Ascending aorta (tissue), 2 donors: Measurements from ENCODE around the gene TMC3. TPM values are rescaled to one million over a fixed set of nuclear protein-coding genes. Genes with fewer than 3 reads are reported as not detected.

Source experiments
- DNase-seq, 2 donors: peaks; one replicate each; pipeline ENCODE4 v3.0.0-alpha.2; 2019; ENCODE audit warnings: low spot score in 2 of 2
- H3K27ac ChIP-seq, 2 donors: fragments of 200-600 bp; sonication (generic); one replicate each; pipeline ENCODE4 v1.5.1; 2016 to 2017; ENCODE audit warnings: mild to moderate bottlenecking in 1 of 2
- H3K27me3 ChIP-seq: fragments of 200-600 bp; sonication (generic); one replicate; pipeline ENCODE4 v1.5.1; 2017
- H3K36me3 ChIP-seq, 2 donors: fragments of 200-600 bp; sonication (generic); one replicate each; pipeline ENCODE4 v1.5.1; 2016
- H3K4me1 ChIP-seq, 2 donors: fragments of 200-600 bp; sonication (generic); one replicate each; pipeline ENCODE4 v1.5.1; 2016 to 2017; ENCODE audit warnings: mild to moderate bottlenecking in 1 of 2
- H3K4me3 ChIP-seq, 2 donors: fragments of 200-600 bp; sonication (generic); one replicate each; pipeline ENCODE4 v1.5.1; 2016 to 2017; ENCODE audit warnings: mild to moderate bottlenecking in 1 of 2
- H3K9me3 ChIP-seq, 2 donors: fragments of 200-600 bp; sonication (generic); one replicate each; pipeline ENCODE4 v1.5.1; 2016
- CTCF ChIP-seq, 3 experiments: fragments of 200-600 bp in 2 of 3; fragments of 450-650 bp in 1 of 3; sonication (generic) in 2 of 3; IDR thresholded peaks; one replicate each; pipeline ENCODE4 v1.5.1; 2016 to 2019; ENCODE audit warnings: antibody characterized with exemption in 3 of 3, mild to moderate bottlenecking in 1 of 3, moderate library complexity in 1 of 3
- intact Hi-C: fragments of 100-400 bp; cut with DNase I; formaldehyde crosslinking; loops from one replicate; pipeline ENCODE4 v1.15.1; 2023
- total RNA-seq: library from RNA; depleted of rRNA; stranded (reverse); fragments of >200 nt; gene quantifications from one replicate; pipeline ENCODE4 v1.1.0, GENCODE V29; 2016

The TMC3 gene
- total RNA-seq, 1 donor from 2014 or later = not detected

DNA sequence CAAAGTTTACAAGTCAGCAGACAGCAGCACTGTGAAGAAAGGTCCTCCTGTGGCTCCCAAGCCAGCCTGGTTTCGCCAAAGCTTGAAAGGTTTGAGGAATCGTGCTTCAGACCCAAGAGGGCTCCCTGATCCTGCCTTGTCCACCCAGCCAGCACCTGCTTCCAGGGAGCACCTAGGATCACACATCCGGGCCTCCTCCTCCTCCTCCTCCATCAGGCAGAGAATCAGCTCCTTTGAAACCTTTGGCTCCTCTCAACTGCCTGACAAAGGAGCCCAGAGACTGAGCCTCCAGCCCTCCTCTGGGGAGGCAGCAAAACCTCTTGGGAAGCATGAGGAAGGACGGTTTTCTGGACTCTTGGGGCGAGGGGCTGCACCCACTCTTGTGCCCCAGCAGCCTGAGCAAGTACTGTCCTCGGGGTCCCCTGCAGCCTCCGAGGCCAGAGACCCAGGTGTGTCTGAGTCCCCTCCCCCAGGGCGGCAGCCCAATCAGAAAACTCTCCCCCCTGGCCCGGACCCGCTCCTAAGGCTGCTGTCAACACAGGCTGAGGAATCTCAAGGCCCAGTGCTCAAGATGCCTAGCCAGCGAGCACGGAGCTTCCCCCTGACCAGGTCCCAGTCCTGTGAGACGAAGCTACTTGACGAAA lies 74.3 kb downstream of the TMC3 start:
- no peaks in the 10 kb centered on the region for H3K36me3 ChIP-seq
- H3K9me3 ChIP-seq = no peaks in the 10 kb centered on the region
- H3K27me3 ChIP-seq = no peaks in the 10 kb centered on the region
- H3K27ac ChIP-seq = peak overlapping the region in 1 of 2 donors; percentile 31
- peak overlapping the region in 1 of 2 donors; percentile 32 for H3K4me3 ChIP-seq
- DNase-seq = peak in 1 of 2 donors; percentile 56
- TF ChIP-seq CTCF (IDR thresholded peaks at IDR 0.05) = no peak
- intact Hi-C loops = no loop called here
- H3K4me1 ChIP-seq = peaks cover 0 to 4% of the 10 kb centered on the region in 2 donors

DNA sequence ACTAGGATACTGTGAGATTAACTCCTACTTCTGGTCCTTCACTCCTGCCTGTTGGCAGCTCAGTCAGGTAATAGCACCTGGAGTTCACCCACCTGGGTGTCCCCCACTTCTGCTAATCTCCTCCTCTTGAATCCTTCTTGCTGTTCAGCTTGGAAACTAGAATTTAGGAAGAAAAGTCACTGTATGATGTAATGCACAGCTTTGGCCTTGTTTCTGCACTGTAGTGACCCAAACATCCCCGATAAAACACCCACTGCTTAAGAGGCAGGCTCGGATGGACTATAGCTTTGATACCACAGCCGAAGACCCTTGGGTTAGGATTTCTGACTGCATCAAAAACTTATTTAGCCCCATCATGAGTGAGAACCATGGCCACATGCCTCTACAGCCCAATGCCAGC lies 74.9 kb downstream of the TMC3 start:
- no peak for TF ChIP-seq CTCF (IDR thresholded peaks at IDR 0.05)
- intact Hi-C loops = no loop called here
- Histone ChIP-seq H3K9me3 (no peaks in the 10 kb centered on the region), H3K4me3 (peak overlapping the region in 1 of 2 donors; percentile 41), H3K36me3 (no peaks in the 10 kb centered on the region), H3K27ac (no peak overlapping the region), H3K4me1 (peaks cover 0 to 4% of the 10 kb centered on the region in 2 donors), H3K27me3 (no peaks in the 10 kb centered on the region)
- DNase-seq = peak in 1 of 2 donors; percentile 37

DNA sequence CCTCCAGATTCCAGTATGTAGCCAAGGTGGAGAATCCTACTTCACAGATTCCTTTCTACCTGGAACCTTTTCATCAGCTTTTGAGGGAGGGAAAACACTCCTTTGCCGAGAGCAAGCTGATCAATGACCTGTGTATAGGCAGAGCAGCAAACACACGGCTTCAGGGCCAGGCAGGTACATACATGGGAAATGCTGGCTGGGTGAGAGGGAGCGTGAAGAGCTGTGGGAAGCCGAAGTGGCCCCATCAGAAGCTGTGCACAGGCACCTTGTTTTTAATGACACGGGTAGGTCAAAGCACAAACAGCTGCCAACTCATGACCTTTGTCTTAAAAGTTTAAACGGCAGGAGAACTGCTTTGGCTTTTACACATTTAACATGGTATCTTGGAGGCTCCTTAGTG lies 75.4 kb downstream of the TMC3 start:
- Histone ChIP-seq H3K9me3 (no peaks in the 10 kb centered on the region), H3K36me3 (no peaks in the 10 kb centered on the region), H3K4me1 (peaks cover 0 to 4% of the 10 kb centered on the region in 2 donors), H3K4me3 (peak overlapping the region in 1 of 2 donors; percentile 41), H3K27ac (peak overlapping the region in 1 of 2 donors; percentile 54), H3K27me3 (no peaks in the 10 kb centered on the region)
- no peak for TF ChIP-seq CTCF (IDR thresholded peaks at IDR 0.05)
- intact Hi-C loops = no loop called here
- peak in 1 of 2 donors; percentile 59 for DNase-seq

DNA sequence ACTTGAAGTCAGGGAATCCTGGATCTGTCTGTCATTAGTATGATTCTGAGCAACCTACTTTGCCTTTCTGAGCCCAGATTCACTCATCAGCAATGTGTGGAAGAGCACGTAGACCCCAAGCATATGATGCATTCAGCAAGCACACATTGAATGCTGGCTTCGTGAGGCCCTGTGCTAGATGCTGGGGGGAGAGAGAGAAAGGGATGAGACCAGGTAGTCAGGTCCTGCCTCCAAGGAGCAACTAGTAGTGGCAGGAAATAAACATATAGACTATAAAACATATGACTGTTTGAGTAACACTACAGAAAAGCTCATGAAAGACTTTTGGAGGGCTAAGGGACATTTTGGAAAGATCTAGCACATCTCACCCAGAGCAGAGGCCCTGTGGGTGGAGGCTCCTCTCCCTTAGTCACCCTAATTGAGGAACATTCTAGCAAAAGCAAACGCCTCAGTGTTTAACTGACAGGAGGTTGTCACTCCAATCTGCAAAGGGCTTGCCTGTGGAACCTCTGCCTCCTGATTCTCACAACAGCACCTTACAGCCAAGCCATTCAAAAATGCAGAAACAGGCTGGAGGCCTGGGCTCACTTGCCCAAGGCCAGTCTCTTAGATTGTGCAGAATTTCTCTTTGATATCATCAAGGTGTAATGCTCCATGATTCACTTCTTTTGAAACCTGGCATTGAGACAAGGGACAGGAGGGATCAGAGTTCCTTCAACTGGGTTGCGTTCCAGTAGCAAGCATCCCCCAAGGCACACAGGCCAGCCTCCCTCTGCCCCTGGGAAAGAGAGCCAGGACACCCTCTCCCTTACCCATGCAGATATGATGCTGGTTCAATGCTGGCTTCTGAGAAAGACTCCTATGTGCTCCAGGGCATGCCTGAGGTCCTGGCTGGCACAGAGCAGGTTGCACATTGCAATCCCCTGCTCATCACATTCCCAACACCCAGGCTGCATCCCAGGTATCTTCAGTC lies 76.1 kb downstream of the TMC3 start:
- Histone ChIP-seq H3K27me3 (no peaks in the 10 kb centered on the region), H3K4me1 (peaks cover 0 to 4% of the 10 kb centered on the region in 2 donors), H3K9me3 (no peaks in the 10 kb centered on the region), H3K27ac (peak overlapping the region in 1 of 2 donors; percentile 54), H3K36me3 (no peaks in the 10 kb centered on the region), H3K4me3 (peak overlapping the region in 1 of 2 donors; percentile 41)
- no peak for TF ChIP-seq CTCF (IDR thresholded peaks at IDR 0.05)
- intact Hi-C loops = no loop called here
- peak in 1 of 2 donors; percentile 56 for DNase-seq

GRCh38 chr15:81297147-81297572 lies 76.9 kb downstream of the TMC3 start:
- H3K27ac ChIP-seq = peak overlapping the region; percentile 38 to 54
- peak overlapping the region in 1 of 2 donors; percentile 41 for H3K4me3 ChIP-seq
- H3K36me3 ChIP-seq = no peaks in the 10 kb centered on the region
- H3K4me1 ChIP-seq = peaks cover 0 to 4% of the 10 kb centered on the region in 2 donors
- peak in 1 of 2 donors; percentile 59 for DNase-seq
- intact Hi-C loops = no loop called here
- H3K9me3 ChIP-seq = no peaks in the 10 kb centered on the region
- H3K27me3 ChIP-seq = no peaks in the 10 kb centered on the region
- no peak for TF ChIP-seq CTCF (IDR thresholded peaks at IDR 0.05)
